ENCODE results near the gene DEGS1. TPM values are rescaled to one million over a fixed set of nuclear protein-coding genes. Genes with fewer than 3 reads are reported as not detected.

DEGS1 gene
- total RNA-seq, 1 experiment from 2014 or later = 59.8 TPM

- no peaks in the 10 kb centered on the region for H3K9me3 ChIP-seq (ENCODE audit: control insufficient read depth, low read depth, low read length)
- H3K56ac ChIP-seq (ENCODE audit: insufficient read length, low read depth, low read length) = no peak overlapping the region
- no peaks in the 10 kb centered on the region for H3K27me3 Mint-ChIP-seq (ENCODE audit: low read depth)
- H4K91ac ChIP-seq (ENCODE audit: insufficient read length, low read depth, low read length) = no peak overlapping the region
- no peak overlapping the region for H3K14ac ChIP-seq (ENCODE audit: insufficient read depth, low read length)
- no CpG with 5 or more reads among the region's 2 CpGs for WGBS (ENCODE audit: extremely low coverage, insufficient read length, low lambda C conversion rate)
- H3T11ph ChIP-seq (ENCODE audit: low read length) = no peak overlapping the region
- no peak overlapping the region for H2BK12ac ChIP-seq (ENCODE audit: insufficient read length, low read depth, low read length)
- H2AK5ac ChIP-seq (ENCODE audit: insufficient read length, low read length) = no peak overlapping the region
- no peak overlapping the region for H4K5ac ChIP-seq (ENCODE audit: insufficient read length, low read depth, low read length)
- no peak for DNase-seq
- H2BK120ac ChIP-seq (ENCODE audit: low read depth, low read length, poor library complexity, severe bottlenecking) = no peak overlapping the region
- H3K79me2 ChIP-seq (ENCODE audit: insufficient read depth, low read length) = no peaks in the 10 kb centered on the region
- no peak overlapping the region for H3K4me2 ChIP-seq (ENCODE audit: insufficient read depth, insufficient read length, low read length)
- H3K36me3 Mint-ChIP-seq (ENCODE audit: insufficient read depth in 1 of 3, low read depth in 3 of 3) = peaks cover 4 to 8% (median 8%) of the 10 kb centered on the region in 3 experiments; a peak in 5 of 7 replicates
- no peak overlapping the region for H3K9ac ChIP-seq (ENCODE audit: extremely low read depth, insufficient read length, low read length)
- no peaks in the 10 kb centered on the region for H3K79me1 ChIP-seq (ENCODE audit: insufficient read depth, low read depth, low read length, poor library complexity, severe bottlenecking)
- H3K4me1 ChIP-seq (ENCODE audit: insufficient read depth, low read length) = peaks cover 3% of the 10 kb centered on the region; the same call in 1 of the 2 replicates
- no peaks in the 10 kb centered on the region for H3K27me3 ChIP-seq (ENCODE audit: insufficient read depth, low read length)
- no peak overlapping the region for H2BK5ac ChIP-seq (ENCODE audit: insufficient read length, low read length)
- H3K4me3 Mint-ChIP-seq = no peak overlapping the region
- no peak overlapping the region for H2AFZ ChIP-seq (ENCODE audit: low read length)
- no peak overlapping the region for H4K8ac ChIP-seq (replicated peaks; ENCODE audit: insufficient read length, low read depth, low read length)
- H3K23ac ChIP-seq (ENCODE audit: insufficient read length, low read depth, low read length) = no peak overlapping the region
- no peaks in the 10 kb centered on the region for H4K20me1 ChIP-seq (ENCODE audit: control insufficient read depth, insufficient read depth, insufficient read length)
- no peak overlapping the region for H2BK20ac ChIP-seq (ENCODE audit: low read depth, low read length, poor library complexity, severe bottlenecking)
- H3K4ac ChIP-seq (ENCODE audit: low read depth, low read length) = no peak overlapping the region
- H2BK15ac ChIP-seq (ENCODE audit: low read depth, low read length) = no peak overlapping the region
- no peaks in the 10 kb centered on the region for H3K9me3 Mint-ChIP-seq
- peak overlapping the region; percentile 29 to 85 (median 79); a peak in 4 of 7 replicates for H3K27ac Mint-ChIP-seq
- H3K27ac ChIP-seq (ENCODE audit: insufficient read length, low read depth, low read length) = no peak overlapping the region
- H3K4me1 Mint-ChIP-seq = peaks cover 15 to 29% of the 10 kb centered on the region in 2 experiments
- TF ChIP-seq CTCF (conservative IDR thresholded peaks at IDR 0.05) = no peak
- H3K23me2 ChIP-seq (ENCODE audit: insufficient read length, low read depth, low read length, poor library complexity, severe bottlenecking) = no peaks in the 10 kb centered on the region
- H3K18ac ChIP-seq (ENCODE audit: insufficient read length, low read depth, low read length) = no peak overlapping the region
Observed at GRCh38 chr1:224199679-224200078, 16.6 kb downstream of the DEGS1 start.
